Measurements from ENCODE around the gene GALNT15. TPM values are rescaled to one million over a fixed set of nuclear protein-coding genes. Genes with fewer than 3 reads are reported as not detected.

GALNT15 gene
- total RNA-seq, 1 donor from 2014 or later = 0.55 TPM

Other genes starting within 250 kb of the GALNT15 start
- 24.7 and 37.5 TPM in 2 replicates for gene DPH3, start 90.3 kb downstream of the GALNT15 start, total RNA-seq
- 16.5 and 18.5 TPM in 2 replicates for gene OXNAD1, start 90.5 kb downstream of the GALNT15 start, total RNA-seq

All from renal cortical epithelial cell (primary cell).